Stimulated activated CD4-positive, alpha-beta T cell treated with anti-CD3 and anti-CD28 coated beads, Interleukin-2, amount 100 ng/mL, for 48 hours (primary cell): ENCODE data around the gene RAD51AP2.
"Not testable (repeated sequence)": the region's sequence is repeated elsewhere in the genome, so short reads cannot be mapped to it uniquely, and the experiment has no call there.

ENCODE experiments used
- DNase-seq, 2 donors: peaks; one replicate each; pipeline ENCODE4 v3.0.0-alpha.2; 2020

The RAD51AP2 gene

DNA sequence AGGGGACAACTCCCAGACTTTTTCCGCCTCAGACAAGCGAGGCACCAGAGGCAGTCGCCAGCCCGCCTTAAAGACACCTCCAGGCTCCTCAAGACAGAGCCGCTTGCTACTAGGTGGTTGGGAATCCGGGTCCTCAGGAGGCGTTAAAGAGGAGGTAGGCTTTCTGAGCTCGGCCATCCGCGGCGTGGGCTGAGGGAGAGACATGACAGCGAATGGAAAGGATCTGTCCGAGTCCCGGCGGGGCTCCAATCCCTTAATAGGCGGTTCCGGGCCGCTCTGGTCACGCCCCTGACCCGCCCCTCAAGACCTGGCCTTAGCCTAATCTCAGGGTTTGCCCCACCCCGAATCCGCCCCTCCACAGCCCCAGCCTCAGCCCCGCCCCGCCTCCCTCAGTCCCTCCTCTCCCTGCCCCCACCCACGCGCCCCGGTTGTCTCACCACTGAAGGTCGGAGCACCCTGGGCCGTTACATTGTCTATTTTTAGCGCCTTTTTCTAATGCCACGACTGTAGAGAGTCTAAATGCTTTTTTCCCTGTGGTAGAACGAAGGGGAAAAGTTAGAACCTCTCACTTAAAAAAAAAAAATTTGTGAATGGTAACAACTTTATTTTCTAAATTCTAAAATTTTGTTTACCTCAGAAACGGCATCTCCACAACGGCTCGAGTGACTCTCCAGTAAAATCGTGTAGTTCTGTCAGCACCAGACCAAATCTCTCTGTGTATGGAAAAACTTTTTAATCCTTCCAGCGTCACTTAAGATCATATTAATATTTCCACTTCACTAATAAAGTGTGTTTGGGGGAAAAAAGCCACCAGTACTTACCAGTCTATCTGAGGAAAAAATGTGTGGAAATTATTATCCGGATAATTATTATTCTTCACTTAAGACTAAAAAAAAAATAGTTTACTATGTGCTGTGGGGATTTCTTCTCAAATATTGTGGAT lies at the start of gene RAD51AP2:
Gene RAD51AP2 (minus strand): TSS at position 229 of the 943 bp plus-strand sequence. CDS start 25 bp downstream, at position 204.
- no peak for DNase-seq

DNA sequence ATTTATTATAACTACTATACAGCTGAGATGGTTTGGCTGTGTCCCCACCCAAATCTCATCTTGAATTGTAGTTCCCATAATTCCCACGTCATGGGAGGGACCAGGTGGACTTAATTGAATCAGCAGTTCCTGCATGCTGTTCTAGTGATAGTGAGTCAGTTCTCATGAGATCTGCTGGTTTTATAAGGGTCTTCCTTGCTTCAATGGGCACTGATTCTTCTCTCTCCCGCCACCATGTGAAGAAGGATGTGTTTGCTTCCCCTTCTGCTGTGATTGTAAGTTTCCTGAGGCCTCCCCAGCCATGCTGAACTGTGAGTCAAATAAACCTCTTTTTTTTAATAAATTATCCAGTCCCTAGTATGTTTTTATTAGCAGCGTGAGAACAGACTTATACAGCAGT lies 47.5 kb upstream of the RAD51AP2 start:
- DNase-seq, result not testable (repeated sequence)

DNA sequence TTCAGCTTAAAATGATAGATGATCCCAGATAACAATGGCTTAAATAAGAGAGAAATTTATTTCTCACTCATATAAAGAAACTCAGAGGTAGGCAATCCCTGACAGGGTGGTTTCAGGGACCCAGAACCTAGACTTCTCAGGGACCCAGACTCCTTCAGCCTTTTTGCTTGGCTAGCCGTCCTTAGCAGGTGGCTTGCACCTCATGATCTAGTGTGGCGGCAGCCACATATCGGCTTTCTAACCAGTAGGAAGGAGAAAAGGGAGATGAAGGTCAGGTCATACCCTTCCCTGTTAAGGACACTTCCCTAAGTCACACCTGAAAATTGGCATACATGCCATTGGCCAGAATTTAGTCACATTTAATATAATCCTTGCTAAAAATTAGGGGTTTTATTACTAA lies 40.6 kb upstream of the RAD51AP2 start:
- DNase-seq, result no peak

DNA sequence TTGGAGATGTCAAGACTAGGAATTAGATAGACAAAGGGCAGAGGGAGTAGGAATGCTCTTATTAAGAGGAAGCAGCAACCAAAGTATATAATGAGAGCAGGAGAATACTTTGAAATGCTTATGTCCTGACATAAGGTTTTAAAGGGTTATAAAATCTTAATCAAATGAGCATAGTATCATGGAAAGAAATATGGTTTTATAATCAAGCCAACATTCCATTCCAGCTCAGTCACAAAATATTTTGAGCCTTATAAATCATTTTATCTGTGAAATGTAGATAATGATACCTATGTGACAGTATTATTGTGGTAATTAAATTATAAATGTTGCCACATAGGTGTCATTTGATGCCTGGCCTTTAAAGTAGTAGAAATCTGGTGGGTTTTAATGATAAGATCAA lies 39.8 kb upstream of the RAD51AP2 start:
- no peak for DNase-seq

DNA sequence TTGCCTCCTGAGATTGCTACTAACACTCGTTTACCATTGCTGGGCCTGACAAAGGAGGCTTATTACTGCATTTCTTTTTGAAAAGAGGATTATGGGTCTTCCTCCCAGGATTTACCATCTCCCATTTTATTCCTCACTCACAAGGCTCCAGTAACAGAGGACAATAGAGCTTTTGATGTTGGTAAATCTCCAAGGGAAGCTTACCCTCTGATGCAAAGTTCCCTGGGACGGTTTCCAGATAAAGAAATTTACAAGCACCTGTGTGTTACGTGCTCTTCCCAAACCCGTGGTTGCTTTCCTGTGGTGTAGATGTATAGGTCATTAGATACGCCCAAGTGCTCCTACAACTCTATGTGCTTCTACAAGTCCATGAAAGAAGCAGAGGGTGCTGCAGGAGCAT lies 39.4 kb upstream of the RAD51AP2 start:
- no peak for DNase-seq

DNA sequence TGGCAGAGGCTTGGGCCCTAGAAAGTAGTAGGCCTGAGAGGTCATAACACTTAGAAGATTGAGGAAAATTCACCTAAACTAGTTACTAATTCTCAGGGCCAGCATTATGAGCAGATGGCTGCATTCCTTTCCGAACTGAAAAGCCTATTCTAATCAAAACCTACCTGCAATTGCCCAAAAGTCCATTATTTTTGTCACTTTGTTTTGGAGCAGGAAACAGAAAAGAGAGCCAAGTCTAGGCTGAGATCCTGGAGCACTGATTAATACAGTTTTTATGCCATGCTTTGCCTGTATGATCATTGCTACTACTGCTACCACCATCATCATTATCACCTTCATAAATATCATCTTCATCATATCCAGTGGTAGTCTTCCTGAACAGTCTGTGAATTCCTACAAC lies 36.9 kb upstream of the RAD51AP2 start:
- no peak for DNase-seq

DNA sequence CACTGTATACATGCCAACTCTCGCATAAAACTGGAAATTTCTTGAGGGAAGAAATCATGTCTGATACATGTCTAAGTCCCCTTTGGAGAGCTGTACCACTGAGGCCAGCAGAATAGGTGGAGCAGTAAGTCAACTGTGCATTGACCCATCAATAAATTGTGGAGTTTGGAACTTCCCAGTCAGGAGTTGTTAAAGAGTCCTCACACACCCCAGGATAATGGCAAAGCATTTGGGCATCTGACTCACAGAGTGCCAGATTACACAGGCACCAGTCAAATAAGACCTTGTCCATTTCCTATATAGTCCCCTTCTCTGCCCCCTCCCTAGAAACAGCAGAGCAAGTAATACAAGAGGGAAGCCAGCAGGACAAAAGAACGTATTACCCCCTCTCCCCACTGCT lies 32.7 kb upstream of the RAD51AP2 start:
- no peak for DNase-seq

DNA sequence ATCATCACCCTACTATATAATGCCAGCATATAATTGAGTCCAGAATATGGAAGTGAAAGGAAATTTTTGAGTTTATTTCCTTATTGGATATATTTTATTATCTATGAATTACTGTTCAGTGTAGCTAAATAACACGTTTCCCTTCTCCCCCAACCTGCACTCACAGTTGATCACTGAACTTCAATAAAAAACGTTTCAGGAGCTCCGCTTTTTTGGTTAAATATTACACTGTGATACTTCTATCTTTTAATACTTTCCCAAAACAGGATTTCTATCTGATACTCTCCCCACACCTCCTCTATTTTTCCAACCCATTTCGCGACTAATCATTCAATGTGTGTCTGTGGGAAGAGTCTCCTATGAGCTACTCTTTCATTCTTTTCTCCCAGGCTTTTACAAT lies 29.5 kb upstream of the RAD51AP2 start:
- no peak for DNase-seq

DNA sequence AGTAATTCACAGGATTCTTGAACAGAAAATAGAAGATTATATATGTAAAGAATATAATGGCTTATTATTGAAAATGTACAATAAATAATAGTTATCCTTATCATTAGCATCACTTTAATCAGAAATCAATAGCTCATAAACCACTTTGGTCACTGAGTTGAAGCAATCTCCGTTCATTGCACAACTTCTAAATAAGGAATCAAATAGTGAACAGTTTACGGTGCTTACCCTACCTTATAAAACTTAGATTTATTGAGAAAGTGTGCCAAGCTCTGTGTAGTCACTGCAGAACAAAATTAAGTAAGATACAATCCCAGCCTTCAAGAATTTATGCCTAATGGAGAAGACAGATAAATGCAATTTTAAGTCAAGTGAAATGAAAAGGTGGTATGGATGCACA lies 29.0 kb upstream of the RAD51AP2 start:
- DNase-seq, result no peak

DNA sequence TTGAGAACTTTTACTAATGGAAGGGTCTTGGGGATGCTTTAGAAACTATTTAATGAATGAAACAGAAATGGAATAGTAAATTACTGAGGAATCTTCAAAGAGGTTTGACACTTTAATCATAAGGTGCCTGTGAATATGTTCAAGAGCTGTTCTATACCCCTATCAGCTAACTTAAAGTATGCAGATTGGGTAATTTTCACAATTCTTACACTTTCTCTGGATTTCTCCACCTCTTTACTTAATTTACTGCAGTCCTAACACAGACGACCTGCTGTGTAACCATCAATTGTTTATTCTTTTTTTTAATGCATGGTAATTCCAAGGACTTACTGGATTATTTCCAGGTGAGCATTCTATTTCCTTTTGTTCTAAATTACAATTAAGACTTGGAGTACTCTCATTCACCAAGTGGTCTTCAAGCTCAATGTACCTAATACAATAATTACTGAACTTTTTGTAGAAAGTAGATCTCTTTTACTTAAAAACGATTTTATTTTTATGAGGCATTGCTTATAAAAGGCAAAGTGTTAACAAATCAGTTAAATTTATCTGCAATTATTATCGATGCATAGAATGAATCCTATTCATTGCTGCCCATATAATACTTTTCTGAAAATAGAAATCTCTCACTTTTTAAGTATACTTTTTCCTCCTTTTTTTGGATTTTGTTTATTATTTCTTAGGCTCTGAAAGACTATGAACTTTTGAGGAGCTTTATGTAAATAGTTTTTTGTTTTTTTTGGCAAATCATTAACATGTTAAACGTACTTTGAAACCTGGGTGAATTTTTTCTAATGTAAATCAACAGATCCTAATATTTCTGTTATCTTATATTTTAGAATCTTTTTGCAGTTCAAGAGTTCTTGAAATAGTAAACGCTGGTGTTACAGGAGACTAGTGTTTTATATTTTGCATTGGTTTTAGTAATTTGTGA lies 27.7 kb upstream of the RAD51AP2 start:
- DNase-seq, result no peak

DNA sequence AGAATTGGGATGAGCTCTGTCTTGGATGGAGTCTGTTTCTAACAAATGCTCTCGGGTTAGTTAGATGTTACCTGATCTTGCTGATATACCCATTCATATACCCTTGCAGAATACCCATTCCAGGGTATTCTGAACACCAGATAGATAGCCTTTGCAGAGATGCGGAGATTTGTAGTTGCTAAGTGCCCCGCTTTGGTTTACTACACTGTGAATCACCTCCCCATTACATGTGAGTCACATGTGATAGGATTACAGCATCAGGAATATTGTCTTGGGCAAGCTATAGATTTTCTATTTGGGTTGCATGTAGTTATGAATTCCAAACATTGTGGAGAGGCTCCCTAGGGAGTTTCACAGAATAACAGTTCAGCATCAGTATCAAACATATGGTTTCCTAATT lies 26.0 kb upstream of the RAD51AP2 start:
- DNase-seq, result no peak

DNA sequence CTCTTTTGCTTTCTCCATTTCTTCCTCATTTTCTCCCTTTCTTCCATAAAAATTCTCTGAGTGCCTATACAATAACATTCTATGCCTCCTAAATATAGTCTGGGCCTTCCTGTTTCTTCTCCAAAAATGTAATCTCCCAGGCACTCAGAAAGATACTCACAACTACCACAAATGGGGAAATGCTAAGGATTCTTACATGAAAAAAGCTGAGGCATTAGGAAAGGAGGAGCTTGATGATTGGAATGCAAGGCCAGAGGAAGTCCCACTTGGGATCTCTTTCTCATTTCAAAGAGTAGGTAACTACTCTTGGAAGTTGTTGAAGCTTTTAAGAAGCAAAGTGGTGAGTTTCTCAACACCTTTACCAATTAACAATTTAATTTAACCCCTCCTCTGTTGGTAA lies 25.6 kb upstream of the RAD51AP2 start:
- no peak for DNase-seq

DNA sequence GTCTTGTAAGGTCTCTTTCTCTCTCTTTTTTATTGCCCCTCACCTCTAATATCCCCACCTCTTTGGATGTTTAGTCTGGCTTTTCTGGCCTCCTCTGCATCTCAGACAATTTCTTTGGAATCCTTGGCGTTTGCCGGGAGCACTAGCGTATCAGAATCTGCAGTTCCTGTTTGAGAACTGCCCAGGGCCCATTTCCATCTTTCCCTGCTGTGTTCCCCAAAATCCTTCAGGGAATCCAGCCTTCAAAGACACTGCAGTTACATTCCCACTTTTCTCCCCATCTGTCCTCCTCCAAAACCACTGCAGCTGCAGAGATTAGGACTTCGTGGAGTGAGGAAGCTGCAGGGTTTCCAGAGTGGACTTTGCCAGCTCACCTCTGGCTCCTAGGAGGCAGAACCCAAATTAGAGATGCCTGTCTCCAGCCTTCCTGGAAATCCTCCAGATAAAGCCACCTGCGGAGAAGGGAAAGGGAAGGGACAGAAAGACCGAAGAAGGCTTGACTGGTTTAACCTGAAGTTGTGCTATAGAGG lies 25.0 kb upstream of the RAD51AP2 start:
- no peak for DNase-seq

DNA sequence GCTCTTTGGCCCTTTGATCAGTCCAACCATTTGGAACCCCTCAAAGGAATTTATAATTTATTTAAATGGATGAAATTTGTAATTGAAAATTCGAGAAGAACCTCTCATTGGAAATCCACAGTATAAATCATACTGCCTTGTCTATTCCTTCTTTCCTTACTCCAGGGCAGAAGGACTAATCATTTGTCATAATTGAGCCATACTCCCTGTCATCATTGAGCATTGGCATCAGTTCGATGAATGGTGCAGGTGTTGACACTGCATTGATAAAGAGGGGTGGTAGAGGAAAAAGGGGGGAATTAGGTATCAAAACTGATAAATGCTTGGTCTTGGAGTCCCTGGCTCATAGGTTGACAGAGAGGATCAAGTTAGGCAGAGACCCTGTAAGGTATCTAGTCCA lies 24.2 kb upstream of the RAD51AP2 start:
- no peak for DNase-seq

DNA sequence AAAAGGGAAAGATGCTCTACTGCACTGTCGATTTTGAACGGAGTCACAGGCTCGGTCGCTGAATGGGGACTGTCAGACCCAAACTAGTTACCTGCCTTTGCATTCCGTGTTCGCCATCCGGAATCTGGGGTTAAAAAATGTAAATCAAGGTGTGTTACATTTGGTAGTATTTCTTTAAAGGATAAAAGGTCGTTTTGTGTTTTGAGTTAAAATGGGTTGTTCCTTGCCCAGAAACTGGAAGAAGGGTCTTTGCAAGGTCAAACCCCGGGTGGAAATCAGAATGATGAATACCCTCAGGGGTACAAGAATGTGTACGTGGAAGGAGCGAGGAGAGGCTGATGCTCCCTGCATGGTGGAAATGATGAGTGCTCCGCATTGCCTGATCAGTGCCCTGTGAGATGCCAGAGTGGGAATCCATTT lies 23.3 kb upstream of the RAD51AP2 start:
- no peak for DNase-seq

DNA sequence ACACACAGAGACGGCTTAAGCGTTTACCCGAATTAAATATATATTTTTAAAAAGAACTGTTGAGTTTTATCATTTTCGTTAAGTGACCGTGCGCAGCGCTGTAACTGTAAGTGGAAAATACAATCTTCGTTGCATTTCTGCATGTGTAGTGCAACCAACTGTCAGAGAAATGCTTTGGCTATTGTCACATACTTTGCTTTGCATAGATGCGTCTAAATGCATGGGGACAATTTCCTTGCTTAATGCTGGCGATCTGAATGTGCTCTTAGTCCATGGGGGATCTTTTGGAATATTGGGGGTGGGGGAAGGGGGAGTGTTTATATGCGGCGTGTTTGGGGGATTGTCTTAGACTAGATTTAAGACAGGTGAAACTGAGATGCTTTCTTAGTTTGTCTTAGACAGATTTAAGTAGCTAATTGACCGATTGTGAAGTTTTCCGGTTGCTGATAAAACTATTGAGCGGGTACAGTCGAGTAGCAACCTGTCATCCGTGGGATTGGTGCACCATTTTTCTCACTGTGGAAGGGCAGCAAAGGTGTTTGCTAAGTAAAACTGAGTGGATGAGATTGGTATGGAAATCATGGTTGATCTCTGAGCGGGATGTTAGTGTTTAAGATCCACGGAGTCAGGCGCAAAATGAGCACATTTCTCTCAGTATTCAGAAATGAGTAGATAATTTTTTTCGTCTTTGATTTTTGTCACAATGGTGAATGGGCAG lies 22.7 kb upstream of the RAD51AP2 start:
- no peak for DNase-seq

DNA sequence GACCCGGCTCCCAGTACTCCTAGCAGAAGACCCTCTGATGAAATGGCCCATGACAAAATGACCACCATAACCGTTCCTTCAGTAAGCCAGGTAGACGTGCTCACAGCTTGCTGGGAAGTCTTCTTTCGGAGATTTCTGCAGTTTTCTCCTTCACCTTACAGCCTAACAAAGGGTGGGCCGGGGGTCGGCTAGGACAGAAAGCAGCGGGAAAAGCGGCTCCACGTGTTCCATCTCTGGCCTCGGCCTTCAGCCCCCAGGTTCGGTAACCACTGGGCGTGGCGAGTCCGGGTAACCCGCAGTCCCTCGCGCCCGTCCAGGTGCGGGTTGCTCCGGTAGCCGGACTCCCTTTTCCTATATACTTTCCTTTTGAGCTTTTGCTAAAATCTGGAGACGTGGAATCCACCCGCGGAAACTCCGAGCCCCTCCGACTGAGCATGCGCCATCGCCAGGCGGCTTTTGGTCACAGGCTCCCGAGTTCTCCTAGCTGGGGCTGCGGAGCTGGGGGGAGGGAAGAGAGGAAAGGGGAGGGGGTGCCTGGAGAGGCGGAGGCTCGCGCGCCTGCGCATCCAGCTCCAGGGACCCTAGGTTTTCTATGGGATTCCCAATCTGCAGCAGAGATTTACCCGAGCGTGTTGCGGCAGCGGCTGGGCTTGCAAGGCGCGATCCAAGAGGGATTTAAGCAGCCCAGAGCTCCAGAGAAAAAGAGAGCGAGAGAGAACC lies 22.0 kb upstream of the RAD51AP2 start, which contains the start of gene VSNL1:
Gene VSNL1 (plus strand): TSS at position 604 of the 720 bp plus-strand sequence. CDS start 51,379 bp downstream, outside the sequence.
- no peak for DNase-seq

DNA sequence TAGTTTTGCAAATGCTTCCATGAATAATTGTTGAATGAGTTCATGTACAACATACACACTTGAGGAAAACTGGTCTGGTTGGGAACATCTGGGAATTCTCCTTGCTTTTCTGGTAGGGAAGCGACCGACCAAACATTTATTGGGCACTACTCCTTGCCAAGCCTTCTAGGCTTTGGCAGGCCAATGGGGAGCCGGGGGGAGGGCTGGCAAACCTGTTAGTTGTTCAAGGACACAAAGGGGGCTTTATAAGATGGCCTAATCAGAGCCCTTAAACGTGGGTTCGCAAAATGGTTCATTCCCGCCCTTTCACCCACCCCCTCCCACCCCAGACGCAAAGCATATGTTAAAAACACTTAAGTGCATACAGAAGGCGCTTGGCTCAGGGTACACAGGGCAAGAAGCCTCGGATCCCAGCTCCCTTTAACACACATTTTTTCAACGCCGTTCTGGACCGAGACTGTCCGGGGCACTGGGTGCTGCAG lies 21.4 kb upstream of the RAD51AP2 start:
- DNase-seq, result no peak

DNA sequence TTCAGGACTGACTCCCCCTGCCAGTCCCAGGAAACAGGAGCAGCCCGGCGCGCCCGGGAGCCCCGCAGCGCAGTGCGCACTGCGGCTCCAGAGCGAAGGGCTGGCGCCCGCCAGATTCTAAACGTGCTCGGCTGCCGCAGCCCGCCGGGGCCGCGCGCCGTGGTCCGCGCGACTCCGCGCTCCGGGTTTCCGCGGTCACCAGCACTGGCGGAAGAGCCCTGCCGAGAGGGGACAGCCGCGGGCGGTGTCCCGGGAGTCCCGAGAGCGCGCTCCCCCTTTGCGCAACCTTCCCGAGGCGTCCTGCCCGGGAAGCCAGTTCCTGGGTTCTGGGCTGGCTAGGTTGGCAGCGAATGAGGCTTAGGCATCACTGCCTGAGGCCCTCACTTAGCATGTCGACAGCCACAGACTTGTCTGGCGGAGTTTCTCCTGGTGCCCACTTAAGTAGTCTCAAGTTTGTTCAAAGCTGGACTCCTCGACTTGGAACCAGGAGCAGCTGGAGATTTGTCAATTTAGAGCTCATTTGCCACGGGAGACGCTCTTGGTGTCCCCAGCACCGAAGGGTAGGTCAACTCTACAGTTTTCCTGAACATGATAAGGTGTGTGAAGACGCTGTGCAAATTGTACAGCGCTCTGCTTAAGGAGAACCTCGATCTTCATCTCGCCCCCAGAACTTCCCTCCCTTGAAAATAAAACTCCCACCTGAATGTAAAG lies 20.8 kb upstream of the RAD51AP2 start:
- no peak for DNase-seq

DNA sequence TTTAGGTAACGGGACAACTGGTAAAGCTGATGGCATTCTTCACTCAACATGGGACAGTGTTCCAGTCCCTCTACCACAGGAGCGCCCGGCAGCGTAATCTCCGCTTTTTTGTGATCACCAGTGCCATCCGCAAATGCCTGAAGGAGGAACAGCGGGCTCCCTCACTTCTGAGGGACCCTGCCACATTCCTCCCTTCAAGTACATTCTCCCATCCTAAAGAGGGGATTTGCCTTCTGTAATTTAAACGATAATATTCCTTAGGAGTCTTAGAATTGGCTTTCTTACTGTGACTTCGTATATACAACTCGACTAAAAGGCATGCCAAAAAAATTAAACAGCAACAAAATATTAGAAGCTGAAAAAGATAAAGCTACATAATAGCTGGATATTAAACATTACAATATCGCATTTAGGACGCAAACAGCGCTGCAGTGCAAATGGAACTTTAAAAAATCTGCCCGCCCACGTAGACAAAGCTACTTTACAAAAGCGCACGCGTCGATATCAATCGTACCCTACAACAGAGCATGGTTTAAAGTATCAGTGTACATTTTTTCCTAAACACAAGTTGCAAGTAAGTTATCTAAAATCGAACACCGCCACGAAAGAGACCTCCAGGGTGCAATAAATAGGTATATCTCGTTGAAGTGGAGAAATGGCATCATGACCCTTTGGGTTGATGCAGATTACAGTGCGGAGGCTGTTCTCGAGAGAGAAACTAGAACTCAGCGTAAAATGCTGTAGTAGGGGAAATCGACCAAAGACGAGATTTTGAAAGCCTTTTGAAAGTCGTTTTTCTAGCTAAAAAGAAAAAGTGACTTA lies 20.0 kb upstream of the RAD51AP2 start:
- no peak for DNase-seq
